Kidney epithelial cell (primary cell): Measurements from ENCODE around the gene TBC1D22A. TPM values are rescaled to one million over a fixed set of nuclear protein-coding genes. Genes with fewer than 3 reads are reported as not detected.

Experiments used
- DNase-seq: peaks from one replicate; pipeline ENCODE4 v3.0.0-alpha.2; 2010; ENCODE audit warnings: low read depth
- H3K27me3 ChIP-seq: 2 replicates; pipeline ENCODE4 v1.6.0; 2011; ENCODE audit warnings: low read length; ENCODE audit not compliant: control insufficient read depth, insufficient read depth
- H3K36me3 ChIP-seq: 2 replicates; pipeline ENCODE4 v1.5.1; 2011; ENCODE audit warnings: low read length; ENCODE audit not compliant: control insufficient read depth, insufficient read depth
- H3K4me3 ChIP-seq: 2 replicates; pipeline ENCODE4 v1.5.1; 2011; ENCODE audit warnings: low read depth, mild to moderate bottlenecking, control low read depth, low read length
- CTCF ChIP-seq: IDR thresholded peaks from 2 replicates; pipeline ENCODE4 v1.5.1; 2011; ENCODE audit warnings: mild to moderate bottlenecking, moderate library complexity, low read length, control low read depth, inconsistent platforms; ENCODE audit not compliant: insufficient read depth, poor library complexity, severe bottlenecking
- total RNA-seq: library from RNA; depleted of rRNA; stranded (reverse); fragments of >200 nt; gene quantifications from 2 replicates; pipeline ENCODE4 v1.2.3, GENCODE V29; 2015

Gene TBC1D22A
- total RNA-seq, 1 donor from 2014 or later, result 25.7 TPM

GRCh38 chr22:47163856-47164513 lies 401.5 kb downstream of the TBC1D22A start:
- Histone ChIP-seq H3K36me3 (no peaks in the 10 kb centered on the region), H3K4me3 (no peak overlapping the region), H3K27me3 (no peaks in the 10 kb centered on the region)
- TF ChIP-seq CTCF, result no peak
- no peak for DNase-seq

- TF ChIP-seq CTCF, result no peak
- Histone ChIP-seq H3K36me3 (no peaks in the 10 kb centered on the region), H3K4me3 (no peak overlapping the region), H3K27me3 (no peaks in the 10 kb centered on the region)
- no peak for DNase-seq
Observed at GRCh38 chr22:47164514-47165337, 402.3 kb downstream of the TBC1D22A start.

- no peaks in the 10 kb centered on the region for H3K27me3 ChIP-seq
- no peak for TF ChIP-seq CTCF
- DNase-seq, result no peak
- no peaks in the 10 kb centered on the region for H3K36me3 ChIP-seq
- no peak overlapping the region for H3K4me3 ChIP-seq
Observed at GRCh38 chr22:47165338-47166032, 403.0 kb downstream of the TBC1D22A start.

GRCh38 chr22:47166033-47166404 lies 403.6 kb downstream of the TBC1D22A start:
- TF ChIP-seq CTCF, result no peak
- Histone ChIP-seq H3K27me3 (no peaks in the 10 kb centered on the region), H3K4me3 (no peak overlapping the region), H3K36me3 (no peaks in the 10 kb centered on the region)
- DNase-seq, result no peak

- TF ChIP-seq CTCF, result no peak
- Histone ChIP-seq H3K4me3 (no peak overlapping the region), H3K36me3 (no peaks in the 10 kb centered on the region), H3K27me3 (no peaks in the 10 kb centered on the region)
- DNase-seq, result no peak
Observed at GRCh38 chr22:47166446-47167016, 404.1 kb downstream of the TBC1D22A start.
